Activated B cell treated with CpG ODN at 0.5 μM for 24 hours (primary cell): ENCODE measurements around the gene PDE4C. TPM values are rescaled to one million over a fixed set of nuclear protein-coding genes. Genes with fewer than 3 reads are reported as not detected.

Experiments used
- ATAC-seq: fragments of 200-7000 bp; cut with Tn5 transposase; one replicate; pipeline ENCODE4 v1.10.0; 2021; ENCODE audit warnings: low read depth, mild to moderate bottlenecking, moderate library complexity
- CTCF ChIA-PET: fragments of 350-600 bp; sonication (Branson Sonifier 250); formaldehyde crosslinking; loops from one replicate; lab custom pipeline; 2021; ENCODE audit warnings: antibody characterized with exemption; lab: Charles Lee
- POLR2A ChIA-PET: fragments of 350-600 bp; sonication (Branson Sonifier 250); formaldehyde crosslinking; loops from one replicate; lab custom pipeline; 2021; ENCODE audit warnings: antibody characterized with exemption; lab: Charles Lee
- DNase-seq: peaks from one replicate; pipeline ENCODE4 v3.0.0; 2022
- H3K27ac Mint-ChIP-seq: one replicate; pipeline ENCODE4 v1.8.0; 2020; ENCODE audit warnings: mixed read lengths
- H3K27me3 Mint-ChIP-seq: one replicate; pipeline ENCODE4 v1.8.0; 2021; ENCODE audit warnings: mixed read lengths
- H3K36me3 Mint-ChIP-seq: one replicate; pipeline ENCODE4 v1.8.0; 2021; ENCODE audit warnings: low read depth, mixed read lengths
- H3K4me1 Mint-ChIP-seq: one replicate; pipeline ENCODE4 v1.8.0; 2021; ENCODE audit warnings: mixed read lengths
- H3K4me3 Mint-ChIP-seq: one replicate; pipeline ENCODE4 v1.8.0; 2020; ENCODE audit warnings: mild to moderate bottlenecking, mixed read lengths
- H3K9me3 Mint-ChIP-seq: one replicate; pipeline ENCODE4 v1.8.0; 2020; ENCODE audit warnings: mixed read lengths
- intact Hi-C: fragments of 100-400 bp; cut with micrococcal nuclease; formaldehyde crosslinking; loops from one replicate; pipeline ENCODE4 v1.15.1; 2024
- total RNA-seq: library from RNA; stranded (reverse); gene quantifications from 2 replicates; pipeline ENCODE4 v1.2.3, GENCODE V29; 2022
- TF ChIP-seq, protein P1 (sequence below): fragments of 200-600 bp; IDR thresholded peaks from one replicate; pipeline ENCODE4 v1.8.0; 2022; ENCODE audit warnings: antibody characterized with exemption, mild to moderate bottlenecking

The PDE4C gene
- total RNA-seq, 1 donor from 2014 or later = not detected

DNA sequence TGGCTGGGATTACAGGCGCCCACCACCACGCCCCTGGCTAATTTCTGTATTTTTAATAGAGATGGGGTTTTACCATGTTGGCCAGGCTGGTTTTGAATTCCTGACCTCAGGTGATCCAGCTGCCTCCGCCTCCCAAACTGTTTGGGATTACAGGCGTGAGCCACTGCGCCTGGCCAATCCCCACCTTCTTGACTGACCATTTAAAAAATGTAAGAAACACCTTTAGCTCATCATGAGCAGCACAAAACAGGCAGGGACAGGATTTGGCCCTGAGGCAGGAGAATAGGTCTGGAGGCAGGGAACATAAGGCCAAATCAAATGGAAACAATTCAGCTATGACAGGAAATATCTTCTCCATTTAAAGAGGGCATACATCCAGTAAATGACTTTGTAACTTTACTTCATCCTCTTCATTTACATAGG is 34.6 kb downstream of the PDE4C start:
- CTCF ChIA-PET = interaction anchor here (0.8 to 2.3 kb wide), 23 partner anchors 8 to 253 kb away, joined by 3 to 23 read pairs (median 5); partner anchors contain the start of genes IFI30, LSM4 and RAB3A
- no peak for DNase-seq
- POLR2A ChIA-PET = interaction anchor here (0.6 to 19.0 kb wide), 23 partner anchors 9 to 888 kb away, joined by 3 to 437 read pairs (median 8); partner anchors contain the start of genes ARRDC2, CCDC124, IFI30 and JUND
- peak overlapping the region; percentile 87 for H3K4me3 Mint-ChIP-seq
- H3K27ac Mint-ChIP-seq = peak overlapping the region; percentile 95
- peaks cover 18% of the 10 kb centered on the region for H3K36me3 Mint-ChIP-seq
- TF ChIP-seq, protein P1, sequence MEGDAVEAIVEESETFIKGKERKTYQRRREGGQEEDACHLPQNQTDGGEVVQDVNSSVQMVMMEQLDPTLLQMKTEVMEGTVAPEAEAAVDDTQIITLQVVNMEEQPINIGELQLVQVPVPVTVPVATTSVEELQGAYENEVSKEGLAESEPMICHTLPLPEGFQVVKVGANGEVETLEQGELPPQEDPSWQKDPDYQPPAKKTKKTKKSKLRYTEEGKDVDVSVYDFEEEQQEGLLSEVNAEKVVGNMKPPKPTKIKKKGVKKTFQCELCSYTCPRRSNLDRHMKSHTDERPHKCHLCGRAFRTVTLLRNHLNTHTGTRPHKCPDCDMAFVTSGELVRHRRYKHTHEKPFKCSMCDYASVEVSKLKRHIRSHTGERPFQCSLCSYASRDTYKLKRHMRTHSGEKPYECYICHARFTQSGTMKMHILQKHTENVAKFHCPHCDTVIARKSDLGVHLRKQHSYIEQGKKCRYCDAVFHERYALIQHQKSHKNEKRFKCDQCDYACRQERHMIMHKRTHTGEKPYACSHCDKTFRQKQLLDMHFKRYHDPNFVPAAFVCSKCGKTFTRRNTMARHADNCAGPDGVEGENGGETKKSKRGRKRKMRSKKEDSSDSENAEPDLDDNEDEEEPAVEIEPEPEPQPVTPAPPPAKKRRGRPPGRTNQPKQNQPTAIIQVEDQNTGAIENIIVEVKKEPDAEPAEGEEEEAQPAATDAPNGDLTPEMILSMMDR = no peak
- peaks cover 46% of the 10 kb centered on the region for H3K4me1 Mint-ChIP-seq
- intact Hi-C loops = loop anchor here (1.0 to 5.0 kb wide), 7 partner anchors 10 to 331 kb away; partner anchors contain the start of genes ELL, IFI30, LSM4 and RAB3A
- no peaks in the 10 kb centered on the region for H3K27me3 Mint-ChIP-seq
- no peak for ATAC-seq
- no peaks in the 10 kb centered on the region for H3K9me3 Mint-ChIP-seq

DNA sequence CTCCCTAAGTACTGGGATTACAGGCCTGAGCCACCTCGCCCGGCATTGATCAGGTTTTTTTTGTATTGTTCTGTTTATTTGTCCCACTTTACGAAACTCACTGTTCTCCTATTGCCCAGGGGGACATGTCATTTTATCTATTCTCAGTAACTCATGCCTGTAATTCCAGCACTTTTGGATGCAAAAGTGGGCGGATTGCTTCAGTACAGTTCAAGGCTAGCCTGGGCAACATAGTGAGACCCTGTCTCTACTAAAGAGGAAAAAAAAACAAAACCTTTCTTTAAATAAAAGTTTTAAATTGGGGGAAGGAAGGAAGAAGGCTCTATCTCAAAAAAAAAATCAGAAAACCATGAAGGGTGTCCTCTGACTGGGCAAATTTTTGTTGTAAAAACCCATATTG is 36.0 kb downstream of the PDE4C start:
- H3K36me3 Mint-ChIP-seq = peaks cover 12% of the 10 kb centered on the region
- intact Hi-C loops = loop anchor here (5.0 kb wide), 1 partner anchor 332 kb away; the partner anchor contains the start of gene ELL

DNA sequence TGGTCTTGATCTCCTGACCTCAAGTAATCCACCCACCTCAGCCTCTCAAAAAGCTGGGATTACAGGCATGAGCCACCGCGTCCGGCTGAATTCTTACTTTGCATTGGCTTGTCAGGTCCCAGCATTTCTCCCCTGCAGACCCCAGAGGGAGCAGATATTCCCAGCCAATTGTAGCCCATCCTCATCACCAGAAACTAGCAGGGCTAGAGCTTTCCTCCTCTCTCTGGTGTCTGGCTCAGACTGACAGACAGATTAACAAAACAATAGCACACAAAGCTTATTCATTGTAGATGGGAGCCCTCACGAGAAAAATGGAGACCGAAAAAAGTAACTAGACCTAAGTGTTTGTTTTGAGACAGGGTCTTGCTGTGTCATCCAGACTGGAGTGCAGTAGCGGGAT is 40.7 kb downstream of the PDE4C start:
- peak overlapping the region; percentile 59 for H3K27ac Mint-ChIP-seq
- ATAC-seq = no peak
- ChIA-PET POLR2A (interaction anchor here (0.6 to 19.0 kb wide), 4 partner anchors 13 to 964 kb away, joined by 3 to 437 read pairs (median 4); partner anchors contain the start of gene IFI30), CTCF (interaction anchor here (1.2 kb wide), 1 partner anchor 17 kb away, joined by 3 read pairs; no protein-coding TSS in a partner anchor)
- no peaks in the 10 kb centered on the region for H3K9me3 Mint-ChIP-seq
- H3K4me3 Mint-ChIP-seq = no peak overlapping the region
- intact Hi-C loops = no loop called here
- no peaks in the 10 kb centered on the region for H3K27me3 Mint-ChIP-seq
- no peak for DNase-seq
- TF ChIP-seq, protein P1 = no peak
- peaks cover 5% of the 10 kb centered on the region for H3K36me3 Mint-ChIP-seq
- H3K4me1 Mint-ChIP-seq = peaks cover 43% of the 10 kb centered on the region

More for the DNA sequence above, 36.0 kb downstream of the PDE4C start:
- ChIA-PET POLR2A (interaction anchor here (0.6 to 19.0 kb wide), 6 partner anchors 8 to 241 kb away, joined by 3 to 437 read pairs (median 6); partner anchors contain the start of gene IFI30), CTCF (interaction anchor here (2.3 kb wide), 1 partner anchor 9 kb away, joined by 23 read pairs; no protein-coding TSS in a partner anchor)
- H3K27ac Mint-ChIP-seq = peak overlapping the region; percentile 61
- H3K4me1 Mint-ChIP-seq = peaks cover 54% of the 10 kb centered on the region
- ATAC-seq (no peak), DNase-seq (no peak)
- H3K9me3 Mint-ChIP-seq = no peaks in the 10 kb centered on the region
- H3K4me3 Mint-ChIP-seq = no peak overlapping the region
- no peaks in the 10 kb centered on the region for H3K27me3 Mint-ChIP-seq
- TF ChIP-seq, protein P1 = no peak

- H3K9me3 Mint-ChIP-seq = no peaks in the 10 kb centered on the region
- DNase-seq = no peak
- H3K27me3 Mint-ChIP-seq = no peaks in the 10 kb centered on the region
- H3K36me3 Mint-ChIP-seq = peaks cover 12% of the 10 kb centered on the region
- POLR2A ChIA-PET = interaction anchor here (0.7 to 19.0 kb wide), 6 partner anchors 8 to 185 kb away, joined by 3 to 437 read pairs (median 4); partner anchors contain the start of genes IFI30 and MPV17L2
- ATAC-seq = no peak
- intact Hi-C loops = loop anchor here (2.0 kb wide), 1 partner anchor 15 kb away; no protein-coding TSS in a partner anchor
- TF ChIP-seq, protein P1 = no peak
- CTCF ChIA-PET = interaction anchor here (1.0 to 1.2 kb wide), 2 partner anchors 8 to 205 kb away, joined by 3 to 4 read pairs; no protein-coding TSS in a partner anchor
- peaks cover 49% of the 10 kb centered on the region for H3K4me1 Mint-ChIP-seq
- no peak overlapping the region for H3K4me3 Mint-ChIP-seq
- no peak overlapping the region for H3K27ac Mint-ChIP-seq
Measured at GRCh38 chr19:18183529-18183928, 42.7 kb downstream of the PDE4C start.

DNA sequence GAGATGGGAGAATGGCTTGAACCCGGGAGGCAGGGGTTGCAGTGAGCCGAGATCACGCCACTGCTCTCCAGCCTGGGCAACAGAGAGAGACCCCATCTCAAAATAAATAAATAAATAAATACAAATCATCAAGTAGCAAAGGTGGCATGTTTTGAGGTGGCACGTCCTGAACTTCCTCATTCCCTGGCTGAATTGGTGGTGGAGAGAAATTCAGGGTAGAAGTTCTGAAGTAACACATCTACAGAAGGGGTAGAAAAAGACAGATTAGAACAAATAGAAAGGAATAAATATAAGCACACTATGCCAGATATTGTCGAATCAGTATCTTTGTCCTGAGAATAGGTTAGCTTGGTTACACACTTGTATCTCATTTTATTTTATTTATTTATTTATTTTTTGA is 46.3 kb downstream of the PDE4C start:
- peak overlapping the region; percentile 53 for H3K4me3 Mint-ChIP-seq
- ATAC-seq = peak; percentile 23
- no peak for DNase-seq
- peak overlapping the region; percentile 79 for H3K27ac Mint-ChIP-seq
- intact Hi-C loops = loop anchor here (10.0 kb wide), 1 partner anchor 655 kb away; a partner anchor contains a TSS
- H3K4me1 Mint-ChIP-seq = peaks cover 66% of the 10 kb centered on the region
- ChIA-PET CTCF (interaction anchor here (0.6 to 2.7 kb wide), 3 partner anchors 11 to 100 kb away, joined by 3 to 23 read pairs (median 4); no protein-coding TSS in a partner anchor), POLR2A (interaction anchor here (0.6 to 19.0 kb wide), 12 partner anchors 7 to 379 kb away, joined by 3 to 437 read pairs (median 5); partner anchors contain the start of genes IFI30, JUND, MPV17L2 and RAB3A)
- no peaks in the 10 kb centered on the region for H3K27me3 Mint-ChIP-seq
- H3K9me3 Mint-ChIP-seq = no peaks in the 10 kb centered on the region
- peaks cover 41% of the 10 kb centered on the region for H3K36me3 Mint-ChIP-seq
- TF ChIP-seq, protein P1 = no peak
